Dermis blood vessel endothelial cell (primary cell): Measurements from ENCODE around the gene DUSP15. TPM values are rescaled to one million over a fixed set of nuclear protein-coding genes. Genes with fewer than 3 reads are reported as not detected.
A peak's percentile ranks its signal among the peaks of the same experiment; 100 is the strongest.
"Not testable (repeated sequence)": the region's sequence is repeated elsewhere in the genome, so short reads cannot be mapped to it uniquely, and the experiment has no call there.

Experiments
- DNase-seq: peaks from one replicate; pipeline ENCODE4 v3.0.0; 2010
- total RNA-seq: library from RNA; depleted of rRNA; stranded (reverse); fragments of >200 nt; gene quantifications from 2 replicates; pipeline ENCODE4 v1.2.3, GENCODE V29; 2014

DUSP15 gene
- total RNA-seq, 1 donor from 2014 or later, result 0.34 TPM

GRCh38 chr20:31837896-31838397 is 32.4 kb downstream of the DUSP15 start:
- DNase-seq, result peak; percentile 62

DNA sequence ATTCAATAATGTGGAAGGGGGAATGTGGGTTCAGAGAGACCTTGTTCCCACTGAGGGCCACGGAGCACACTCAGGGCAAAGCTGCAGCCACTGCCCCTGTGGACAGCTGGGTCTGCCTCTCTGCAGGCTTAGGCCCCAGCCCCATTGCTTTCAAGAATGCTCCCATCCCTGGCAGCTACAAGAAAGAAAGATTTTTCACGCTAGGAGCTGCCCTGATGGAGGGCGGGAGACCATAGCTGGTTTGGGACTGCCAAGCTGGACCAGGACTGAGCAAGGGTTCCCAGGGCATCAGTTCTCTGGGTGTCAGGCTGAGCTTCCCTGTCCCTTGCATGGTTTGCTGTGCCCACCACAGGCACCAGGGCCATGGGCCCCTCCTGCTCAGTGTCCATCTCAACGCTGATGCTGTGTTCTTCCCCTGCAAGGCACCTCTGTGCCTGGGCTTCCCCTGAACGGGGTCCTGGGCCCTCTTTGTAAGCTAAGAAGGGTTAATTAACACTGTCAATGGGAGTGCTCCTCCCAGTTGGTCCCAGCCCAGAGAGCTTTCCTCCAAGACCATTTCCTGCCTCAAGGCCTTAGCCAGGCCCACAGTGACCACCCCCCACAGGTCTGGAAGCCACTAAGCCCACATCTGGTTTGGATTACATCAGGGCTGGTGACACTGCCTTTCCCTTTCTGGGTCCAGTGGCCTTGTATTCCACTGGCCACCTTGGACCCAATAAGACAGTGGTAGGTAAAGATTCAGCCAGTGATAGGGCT is 33.3 kb downstream of the DUSP15 start:
- no peak for DNase-seq

- DNase-seq, result peak; percentile 92
Observed at GRCh38 chr20:31835977-31836852, 34.1 kb downstream of the DUSP15 start.

- no peak for DNase-seq
Observed at GRCh38 chr20:31835554-31835953, 34.8 kb downstream of the DUSP15 start.

DNA sequence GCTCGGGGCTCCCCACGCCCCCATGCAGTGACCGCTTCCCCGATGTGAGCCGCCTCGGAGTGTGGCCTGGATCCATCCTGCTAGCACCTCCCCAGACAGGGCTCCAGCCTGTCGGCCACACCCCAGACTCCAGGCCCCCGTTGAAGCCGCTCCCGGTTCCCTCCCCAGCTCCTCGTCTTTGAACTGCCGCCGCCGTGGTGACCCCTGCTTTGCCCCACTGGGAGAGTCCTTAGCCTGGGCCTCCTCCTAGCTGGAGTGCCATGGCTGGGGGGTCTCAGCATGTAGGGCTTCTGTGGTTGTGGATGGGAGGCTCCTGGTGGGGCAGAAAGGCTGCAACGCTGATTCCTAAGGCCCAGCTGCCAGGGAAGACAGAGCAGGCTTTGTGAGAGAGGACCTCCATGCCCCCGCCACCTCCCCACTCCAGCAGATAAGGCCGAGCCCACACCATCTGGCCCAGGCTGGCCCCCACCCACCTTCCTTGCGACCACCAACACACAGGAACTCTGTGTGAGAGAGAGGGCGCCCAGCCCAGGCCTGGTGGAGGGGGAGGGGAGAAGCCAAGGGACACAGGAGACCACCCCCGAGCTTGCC is 36.3 kb downstream of the DUSP15 start:
- no peak for DNase-seq

DNA sequence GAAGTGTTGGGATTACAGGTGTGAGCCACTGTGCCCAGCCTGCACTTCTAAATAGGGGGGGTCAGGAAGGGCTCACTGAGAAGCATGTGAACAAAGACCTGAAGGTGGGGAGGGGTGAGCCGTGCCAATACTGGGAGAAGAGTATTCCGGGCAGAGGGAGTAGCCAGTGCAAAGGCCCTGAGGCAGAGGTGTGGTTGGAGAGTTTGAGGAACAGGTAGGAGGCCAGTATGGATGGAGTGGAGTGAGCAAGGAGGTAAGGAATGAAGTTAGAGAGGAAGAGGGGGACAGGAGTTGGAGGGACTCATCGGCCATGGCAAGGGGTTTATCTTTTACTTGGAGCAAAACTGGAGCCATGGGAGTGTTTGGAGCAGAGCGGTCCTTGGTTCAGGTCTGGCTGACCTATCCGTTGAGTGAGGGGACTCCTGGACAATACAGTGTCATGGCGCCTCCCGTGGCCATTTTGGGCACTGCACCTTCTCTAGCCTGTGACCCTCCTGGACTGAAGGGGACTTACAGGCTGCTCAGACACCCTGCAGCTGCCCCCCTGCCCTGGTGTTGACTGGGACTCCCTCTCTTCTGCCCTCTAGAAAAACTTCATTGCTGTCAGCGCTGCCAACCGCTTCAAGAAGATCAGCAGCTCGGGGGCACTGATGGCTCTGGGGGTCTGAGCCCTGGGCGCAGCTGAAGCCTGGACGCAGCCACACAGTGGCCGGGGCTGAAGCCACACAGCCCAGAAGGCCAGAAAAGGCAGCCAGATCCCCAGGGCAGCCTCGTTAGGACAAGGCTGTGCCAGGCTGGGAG is 37.0 kb downstream of the DUSP15 start:
- DNase-seq, result peak; percentile 80

- DNase-seq, result no peak
Observed at GRCh38 chr20:31831771-31832306, 38.5 kb downstream of the DUSP15 start.

DNA sequence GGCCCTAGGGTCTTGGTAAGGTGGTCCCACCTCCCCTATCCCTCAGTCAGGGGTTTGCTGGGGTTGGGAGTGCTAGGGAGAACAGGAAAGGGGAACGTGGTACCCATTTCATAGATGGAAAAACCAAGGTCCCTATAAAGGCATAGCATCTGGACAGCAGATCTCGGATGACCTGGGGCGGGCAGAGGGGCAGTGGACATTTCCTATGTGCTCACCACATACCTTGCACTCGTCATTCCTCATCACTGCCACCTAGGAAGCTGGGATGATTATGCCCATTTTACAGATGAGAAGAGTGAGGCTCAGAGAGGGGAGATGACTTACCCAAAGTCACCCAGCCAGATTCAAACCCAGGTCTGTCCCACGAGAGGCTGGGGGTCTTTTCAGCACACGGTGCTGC is 39.1 kb downstream of the DUSP15 start:
- DNase-seq, result no peak

DNA sequence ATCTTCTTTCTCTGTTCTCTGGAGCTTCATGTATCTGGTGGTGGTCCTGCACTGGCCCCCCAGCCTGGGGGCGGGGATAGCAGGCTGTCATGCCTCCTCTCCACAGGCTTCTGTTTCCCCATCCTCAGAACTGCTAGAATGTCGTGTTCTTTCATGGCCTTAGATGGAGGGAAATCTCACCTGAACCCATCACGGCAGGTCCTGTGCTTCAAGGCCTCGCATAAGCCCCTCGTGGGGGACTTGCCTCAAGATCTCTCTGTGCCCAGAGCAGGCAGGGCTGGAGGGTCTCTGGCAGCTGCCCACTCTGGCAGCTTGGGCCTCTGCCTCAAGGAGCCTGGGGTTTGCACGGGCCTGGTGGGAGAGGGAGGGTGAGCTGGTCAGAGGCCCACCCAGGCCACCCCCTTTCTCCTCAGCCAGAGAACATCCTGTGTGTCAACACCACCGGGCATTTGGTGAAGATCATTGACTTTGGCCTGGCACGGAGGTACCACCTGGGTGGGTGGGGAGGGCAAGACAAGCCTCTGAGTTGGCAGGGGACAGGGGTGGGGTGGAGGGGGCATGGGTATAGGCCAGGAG is 39.8 kb downstream of the DUSP15 start:
- no peak for DNase-seq

GRCh38 chr20:31829731-31830130 is 40.6 kb downstream of the DUSP15 start:
- peak; percentile 63 for DNase-seq

- DNase-seq, result not testable (repeated sequence)
Observed at GRCh38 chr20:31828016-31828415, 42.3 kb downstream of the DUSP15 start.

DNA sequence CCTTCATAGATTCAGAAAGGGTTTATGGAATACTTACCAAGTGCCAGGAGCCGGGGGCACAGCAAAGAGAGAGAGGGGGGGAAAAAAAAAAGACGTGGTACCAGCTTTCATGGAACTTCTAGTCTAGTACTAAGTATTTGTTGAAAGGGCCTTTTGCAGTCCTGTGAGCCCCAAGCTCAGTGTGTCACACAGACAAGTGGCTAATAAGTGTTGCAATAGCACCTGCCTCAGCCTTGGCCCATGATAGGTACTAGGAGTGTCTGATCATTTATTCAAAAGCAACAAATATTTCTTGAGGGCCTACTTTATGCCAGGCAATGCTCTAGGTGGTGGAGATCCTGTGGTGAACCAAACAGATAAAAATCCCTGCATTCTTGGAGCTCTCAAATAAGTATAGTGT is 43.3 kb downstream of the DUSP15 start:
- DNase-seq, result no peak

DNA sequence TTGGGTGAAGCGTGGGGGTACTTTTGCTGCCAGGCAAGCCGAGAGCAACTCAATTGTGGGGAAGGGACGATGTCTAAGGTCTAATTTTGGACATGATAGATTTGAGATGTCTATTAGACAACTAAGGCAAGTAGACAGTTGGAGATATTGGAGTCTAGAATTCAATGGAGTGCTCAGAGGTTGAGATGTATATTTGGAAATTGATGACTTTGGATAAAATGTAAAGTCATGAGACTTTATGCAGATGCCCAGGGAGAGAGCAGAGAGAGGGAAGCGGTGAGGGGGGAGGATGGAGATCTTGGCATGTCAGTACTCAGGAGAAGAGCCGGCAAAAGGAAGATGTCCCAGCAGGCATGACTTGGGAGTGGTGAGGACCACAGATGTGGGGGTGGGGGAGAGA is 44.3 kb downstream of the DUSP15 start:
- DNase-seq, result no peak

GRCh38 chr20:31824554-31825313 is 45.6 kb downstream of the DUSP15 start:
- no peak for DNase-seq

DNA sequence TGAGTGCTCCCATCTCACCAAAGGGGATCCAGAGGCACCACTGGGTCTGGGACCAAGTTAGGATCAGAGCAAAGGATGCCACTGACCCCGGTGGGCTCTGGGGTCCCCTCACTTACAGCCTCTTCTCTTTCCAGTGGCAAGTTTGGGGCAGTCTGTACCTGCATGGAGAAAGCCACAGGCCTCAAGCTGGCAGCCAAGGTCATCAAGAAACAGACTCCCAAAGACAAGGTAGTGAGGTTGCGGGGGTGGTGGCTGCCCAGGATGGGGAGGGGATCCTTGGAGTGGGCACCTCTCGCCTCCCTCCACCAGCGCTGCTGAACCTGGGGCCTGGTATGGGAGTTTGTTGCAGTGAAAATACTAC is 46.2 kb downstream of the DUSP15 start:
- no peak for DNase-seq

GRCh38 chr20:31823360-31824124 is 46.8 kb downstream of the DUSP15 start:
- DNase-seq, result peak; percentile 75

DNA sequence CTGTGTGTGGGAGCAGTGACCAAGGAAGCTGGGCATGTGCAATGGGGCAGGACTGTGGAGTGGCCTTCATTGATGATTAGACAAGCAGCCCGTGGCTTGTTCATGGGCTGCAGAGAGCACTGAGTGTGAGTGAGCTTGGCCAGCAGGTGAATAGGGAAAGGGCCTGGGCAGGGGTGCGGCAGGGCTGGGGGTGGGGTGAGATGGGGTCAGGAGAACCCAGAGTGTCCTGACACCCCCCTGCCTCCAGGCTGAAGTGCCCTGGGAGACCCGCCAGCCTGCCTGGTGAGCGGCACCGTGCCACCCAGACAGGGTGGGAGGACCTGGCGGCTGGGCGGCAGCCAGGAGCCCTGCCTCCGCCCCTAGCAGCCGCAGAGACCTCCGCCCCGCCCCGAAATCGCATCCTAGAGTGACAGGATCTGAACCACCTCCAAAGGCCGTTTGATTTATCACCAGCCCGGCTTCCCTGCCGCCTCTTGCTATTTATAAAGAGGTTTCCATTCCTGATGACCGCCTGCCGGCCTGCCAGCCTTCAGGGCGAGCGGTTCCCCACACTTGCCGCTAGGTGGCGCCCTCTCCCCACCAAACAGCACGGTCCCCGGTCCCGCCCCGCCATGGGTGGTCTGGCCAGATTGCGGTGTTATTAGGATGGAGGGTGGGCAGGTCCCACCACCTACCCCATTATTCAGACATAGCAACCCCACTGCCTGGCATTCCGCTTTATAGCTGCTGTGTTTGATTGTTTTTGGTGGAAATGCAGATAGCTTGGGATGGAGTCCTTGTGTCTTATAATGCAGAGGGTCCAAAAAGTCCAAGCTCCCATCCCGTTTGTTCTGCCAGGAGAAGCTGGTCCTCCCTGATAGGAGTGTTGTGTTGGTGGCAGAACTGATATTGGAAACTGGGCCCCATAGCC is 47.7 kb downstream of the DUSP15 start:
- DNase-seq, result peak; percentile 79

- no peak for DNase-seq
Observed at GRCh38 chr20:31821427-31821826, 48.9 kb downstream of the DUSP15 start.

- no peak for DNase-seq
Observed at GRCh38 chr20:31820228-31820627, 50.1 kb downstream of the DUSP15 start.
